Lung (tissue), 12 donors: Measurements from ENCODE around the gene AFAP1L1. TPM values are rescaled to one million over a fixed set of nuclear protein-coding genes. Genes with fewer than 3 reads are reported as not detected.

Experiments used
- ATAC-seq: fragments of 200-7000 bp; cut with Tn5 transposase; one replicate; pipeline ENCODE4 v1.9.1; 2020; ENCODE audit warnings: moderate number of reproducible peaks; ENCODE audit not compliant: insufficient read depth, low FRiP score
- DNase-seq, 3 donors: peaks; one replicate each; pipeline ENCODE4 v3.0.0-alpha.2; 2013 to 2017
- H3K27ac ChIP-seq, 2 donors: one replicate each; pipeline ENCODE4 v1.5.1; 2013; ENCODE audit warnings: mild to moderate bottlenecking in 2 of 2, moderate library complexity in 2 of 2, control low read depth in 1 of 2, inconsistent platforms in 1 of 2, low read depth in 1 of 2, low read length in 1 of 2
- H3K27me3 ChIP-seq, 3 donors: one replicate each; pipeline ENCODE4 v1.5.1; 2013; ENCODE audit warnings: low read length in 2 of 3; ENCODE audit not compliant: control insufficient read depth in 3 of 3, insufficient read depth in 3 of 3
- H3K36me3 ChIP-seq, 4 donors: one replicate each; pipeline ENCODE4 v1.5.1; 2013; ENCODE audit warnings: low read length in 4 of 4, mild to moderate bottlenecking in 1 of 4, moderate library complexity in 1 of 4; ENCODE audit not compliant: control insufficient read depth in 4 of 4, insufficient read depth in 4 of 4
- H3K4me1 ChIP-seq, 5 donors: one replicate each; pipeline ENCODE4 v1.5.1; 2013; ENCODE audit warnings: low read length in 5 of 5, mild to moderate bottlenecking in 2 of 5, moderate library complexity in 1 of 5; ENCODE audit not compliant: control insufficient read depth in 5 of 5, insufficient read depth in 5 of 5
- H3K4me3 ChIP-seq: one replicate; pipeline ENCODE4 v1.5.1; 2013; ENCODE audit warnings: mild to moderate bottlenecking, control low read depth, moderate library complexity
- H3K9ac ChIP-seq, 2 donors: one replicate each; pipeline ENCODE4 v1.5.1; 2013; ENCODE audit warnings: low read length in 2 of 2, control low read depth in 1 of 2; ENCODE audit not compliant: insufficient read depth in 1 of 2
- H3K9me3 ChIP-seq, 4 donors: one replicate each; pipeline ENCODE4 v1.5.1; 2013; ENCODE audit warnings: low read length in 3 of 4, mild to moderate bottlenecking in 1 of 4, moderate library complexity in 1 of 4; ENCODE audit not compliant: control insufficient read depth in 4 of 4, insufficient read depth in 3 of 4
- WGBS, 2 donors: extraction: QIAGEN DNeasy Blood & Tissue Kit; methylation state at CpG; one replicate each; pipeline ENCODE4 v1.1.7; 2013; 5-methylcytosine and 5-hydroxymethylcytosine counted together
- polyA plus RNA-seq, 2 donors: library from polyadenylated mRNA; stranded (reverse); fragments of 200-250 nt; gene quantifications; one replicate each; pipeline ENCODE4 v1.2.1, GENCODE V29; 2013
- total RNA-seq, 2 donors: library from RNA; depleted of rRNA in 1 of 2; stranded (reverse); fragments of >200 nt in 1 of 2; gene quantifications; one replicate each; pipeline ENCODE4 v1.2.1, GENCODE V29; 2014 to 2021
- TF ChIP-seq, protein P1 (sequence below): IDR thresholded peaks from 2 replicates; pipeline ENCODE4 v1.5.1; 2012; ENCODE audit warnings: mild to moderate bottlenecking; ENCODE audit errors: control extremely low read depth, extremely low read depth
- donor health status: control.
- donor health status: control.
- donor health status: Bipolar disorder and iron deficiency.
- donor health status: healthy.
- donor health status: DM: yes; HTN: yes; CAD: no.

Gene AFAP1L1
- total and polyA plus RNA-seq, 4 donors = 9.8 to 40.6 (median 18.1) TPM

GRCh38 chr5:149345147-149345891, 73.7 kb downstream of the AFAP1L1 start, which contains the start of gene GRPEL2:
Gene GRPEL2 (plus strand): TSS chr5:149345499. CDS start chr5:149345540, 41 bp downstream.
- peaks cover 13 to 28% (median 27%) of the 10 kb centered on the region in 4 donors for H3K36me3 ChIP-seq
- TF ChIP-seq, protein P1, sequence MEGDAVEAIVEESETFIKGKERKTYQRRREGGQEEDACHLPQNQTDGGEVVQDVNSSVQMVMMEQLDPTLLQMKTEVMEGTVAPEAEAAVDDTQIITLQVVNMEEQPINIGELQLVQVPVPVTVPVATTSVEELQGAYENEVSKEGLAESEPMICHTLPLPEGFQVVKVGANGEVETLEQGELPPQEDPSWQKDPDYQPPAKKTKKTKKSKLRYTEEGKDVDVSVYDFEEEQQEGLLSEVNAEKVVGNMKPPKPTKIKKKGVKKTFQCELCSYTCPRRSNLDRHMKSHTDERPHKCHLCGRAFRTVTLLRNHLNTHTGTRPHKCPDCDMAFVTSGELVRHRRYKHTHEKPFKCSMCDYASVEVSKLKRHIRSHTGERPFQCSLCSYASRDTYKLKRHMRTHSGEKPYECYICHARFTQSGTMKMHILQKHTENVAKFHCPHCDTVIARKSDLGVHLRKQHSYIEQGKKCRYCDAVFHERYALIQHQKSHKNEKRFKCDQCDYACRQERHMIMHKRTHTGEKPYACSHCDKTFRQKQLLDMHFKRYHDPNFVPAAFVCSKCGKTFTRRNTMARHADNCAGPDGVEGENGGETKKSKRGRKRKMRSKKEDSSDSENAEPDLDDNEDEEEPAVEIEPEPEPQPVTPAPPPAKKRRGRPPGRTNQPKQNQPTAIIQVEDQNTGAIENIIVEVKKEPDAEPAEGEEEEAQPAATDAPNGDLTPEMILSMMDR = no peak
- H3K4me1 ChIP-seq = peaks cover 0 to 18% (median 3%) of the 10 kb centered on the region in 5 donors
- peak within 1 kb of the TSS; percentile 93 for H3K4me3 ChIP-seq
- peak within 1 kb of the TSS; percentile 50 to 90 for H3K9ac ChIP-seq
- H3K27me3 ChIP-seq = no peaks in the 10 kb centered on the region
- 1 to 2% methylated on average over 54 of the region's 54 CpGs for WGBS, 2 donors
- peak; percentile 97 for ATAC-seq
- DNase-seq = peak; percentile 97 to 99 (median 98)
- peak within 1 kb of the TSS; percentile 89 to 92 for H3K27ac ChIP-seq
- H3K9me3 ChIP-seq = no peaks in the 10 kb centered on the region

GRCh38 chr5:149345892-149346222, 74.2 kb downstream of the AFAP1L1 start:
- TF ChIP-seq, protein P1 = no peak
- peak overlapping the region; percentile 93 for H3K4me3 ChIP-seq
- WGBS, 2 donors = 0 to 2% methylated on average over 11 of the region's 11 CpGs

DNA sequence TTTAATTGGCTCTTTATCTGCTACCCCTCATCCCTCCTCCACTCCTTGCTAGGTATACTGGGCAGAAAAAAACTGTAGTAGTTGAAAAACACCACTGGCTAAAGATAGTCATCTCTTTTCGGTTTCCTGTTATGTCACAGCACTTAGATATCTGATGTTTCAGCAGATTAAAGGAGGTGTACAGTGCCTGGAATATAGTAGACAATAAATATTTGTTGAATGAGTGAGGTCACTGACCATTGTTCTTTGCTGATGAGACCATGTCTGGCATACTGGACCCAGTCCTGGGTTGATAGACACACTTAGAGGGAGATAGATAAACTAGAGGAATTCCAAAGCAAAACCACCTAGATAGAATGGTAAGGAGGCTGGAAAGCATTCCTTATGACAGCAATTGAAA, 76.9 kb downstream of the AFAP1L1 start:
- H3K27ac ChIP-seq = no peak overlapping the region
- H3K4me3 ChIP-seq = no peak overlapping the region
- TF ChIP-seq, protein P1 = no peak
- no peak for ATAC-seq
- WGBS, 2 donors = 61 to 70% methylated on average over 1 of the region's 1 CpG
- peaks cover 0 to 18% (median 3%) of the 10 kb centered on the region in 5 donors for H3K4me1 ChIP-seq
- no peak for DNase-seq
- no peak overlapping the region for H3K9ac ChIP-seq
- no peaks in the 10 kb centered on the region for H3K9me3 ChIP-seq
- H3K36me3 ChIP-seq = peaks cover 23 to 50% (median 31%) of the 10 kb centered on the region in 4 donors
- no peaks in the 10 kb centered on the region for H3K27me3 ChIP-seq

More at GRCh38 chr5:149345892-149346222, 74.2 kb downstream of the AFAP1L1 start:
- Histone ChIP-seq H3K36me3 (peaks cover 16 to 31% (median 27%) of the 10 kb centered on the region in 4 donors), H3K4me1 (peaks cover 0 to 18% (median 3%) of the 10 kb centered on the region in 5 donors), H3K9ac (peak overlapping the region; percentile 50 to 90), H3K27me3 (no peaks in the 10 kb centered on the region), H3K9me3 (no peaks in the 10 kb centered on the region), H3K27ac (peak overlapping the region; percentile 86 to 92)
- ATAC-seq = peak; percentile 1
- DNase-seq = peak in 1 of 3 donors; percentile 34
